ENCODE data around the gene GRAP2.
"Not testable (repeated sequence)": the region's sequence is repeated elsewhere in the genome, so short reads cannot be mapped to it uniquely, and the experiment has no call there.

GRAP2 gene

GRCh38 chr22:39988386-39989114, 87.7 kb downstream of the GRAP2 start:
- no peak overlapping the region for H3K4me3 ChIP-seq (ENCODE audit: low read length in 2 of 2)
- no peaks in the 10 kb centered on the region for H3K36me3 ChIP-seq (ENCODE audit: control insufficient read depth in 2 of 2, insufficient read depth in 2 of 2, low read length in 2 of 2)
- no peaks in the 10 kb centered on the region for H3K9me3 ChIP-seq (ENCODE audit: control insufficient read depth in 2 of 2, low read length in 2 of 2)
- H3K27ac ChIP-seq (ENCODE audit: low read length), result no peak overlapping the region
- peaks cover 3 to 8% of the 10 kb centered on the region in 2 donors for H3K27me3 ChIP-seq (ENCODE audit: control insufficient read depth in 1 of 2, insufficient read depth in 2 of 2, low read length in 2 of 2)
- H3K9ac ChIP-seq (ENCODE audit: low read length in 2 of 2), result no peak overlapping the region
- no peaks in the 10 kb centered on the region for H3K4me1 ChIP-seq (ENCODE audit: control insufficient read depth, insufficient read depth, low read length)

DNA sequence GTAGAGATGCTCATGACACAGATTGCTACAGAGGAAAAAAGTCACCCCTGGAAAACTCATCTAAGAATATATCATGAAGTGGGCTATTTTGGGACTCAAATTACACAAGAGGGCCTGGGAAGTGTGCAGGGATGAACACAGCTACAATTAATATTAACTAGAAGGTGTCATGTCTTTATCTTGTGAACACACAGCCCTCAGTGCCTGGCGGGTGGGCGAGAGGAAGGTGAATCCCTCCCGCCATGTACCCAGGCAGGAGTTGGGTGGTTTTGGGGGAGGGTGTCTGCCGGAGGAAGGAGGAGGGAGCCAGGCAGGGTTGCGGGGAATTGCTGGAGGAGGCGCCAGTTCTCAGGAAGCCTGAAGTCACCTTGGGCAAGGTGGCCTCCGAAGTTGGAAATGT, 88.7 kb downstream of the GRAP2 start:
- H3K4me3 ChIP-seq (ENCODE audit: low read length in 2 of 2), result no peak overlapping the region
- H3K9me3 ChIP-seq (ENCODE audit: control insufficient read depth in 2 of 2, low read length in 2 of 2), result no peaks in the 10 kb centered on the region
- H3K27me3 ChIP-seq (ENCODE audit: control insufficient read depth in 1 of 2, insufficient read depth in 2 of 2, low read length in 2 of 2), result peaks cover 8% of the 10 kb centered on the region in 2 donors

GRCh38 chr22:39990686-39991085, 89.8 kb downstream of the GRAP2 start:
- Histone ChIP-seq H3K27ac (ENCODE audit: low read length) (no peak overlapping the region), H3K9ac (ENCODE audit: low read length in 2 of 2) (no peak overlapping the region), H3K27me3 (ENCODE audit: control insufficient read depth in 1 of 2, insufficient read depth in 2 of 2, low read length in 2 of 2) (peaks cover 11 to 14% of the 10 kb centered on the region in 2 donors)

More for the DNA sequence above, 88.7 kb downstream of the GRAP2 start:
- H3K9ac ChIP-seq (ENCODE audit: low read length in 2 of 2), result no peak overlapping the region
- H3K36me3 ChIP-seq (ENCODE audit: control insufficient read depth in 2 of 2, insufficient read depth in 2 of 2, low read length in 2 of 2), result no peaks in the 10 kb centered on the region
- H3K27ac ChIP-seq (ENCODE audit: low read length), result no peak overlapping the region
- H3K4me1 ChIP-seq (ENCODE audit: control insufficient read depth, insufficient read depth, low read length), result no peaks in the 10 kb centered on the region

GRCh38 chr22:39991159-39991860, 90.4 kb downstream of the GRAP2 start:
- Histone ChIP-seq H3K27me3 (ENCODE audit: control insufficient read depth in 1 of 2, insufficient read depth in 2 of 2, low read length in 2 of 2) (peaks cover 15 to 20% of the 10 kb centered on the region in 2 donors), H3K9me3 (ENCODE audit: control insufficient read depth in 2 of 2, low read length in 2 of 2) (no peaks in the 10 kb centered on the region), H3K9ac (ENCODE audit: low read length in 2 of 2) (no peak overlapping the region)

More at GRCh38 chr22:39990686-39991085, 89.8 kb downstream of the GRAP2 start:
- H3K4me1 ChIP-seq (ENCODE audit: control insufficient read depth, insufficient read depth, low read length), result no peaks in the 10 kb centered on the region
- no peaks in the 10 kb centered on the region for H3K9me3 ChIP-seq (ENCODE audit: control insufficient read depth in 2 of 2, low read length in 2 of 2)
- H3K4me3 ChIP-seq (ENCODE audit: low read length in 2 of 2), result no peak overlapping the region
- no peaks in the 10 kb centered on the region for H3K36me3 ChIP-seq (ENCODE audit: control insufficient read depth in 2 of 2, insufficient read depth in 2 of 2, low read length in 2 of 2)

DNA sequence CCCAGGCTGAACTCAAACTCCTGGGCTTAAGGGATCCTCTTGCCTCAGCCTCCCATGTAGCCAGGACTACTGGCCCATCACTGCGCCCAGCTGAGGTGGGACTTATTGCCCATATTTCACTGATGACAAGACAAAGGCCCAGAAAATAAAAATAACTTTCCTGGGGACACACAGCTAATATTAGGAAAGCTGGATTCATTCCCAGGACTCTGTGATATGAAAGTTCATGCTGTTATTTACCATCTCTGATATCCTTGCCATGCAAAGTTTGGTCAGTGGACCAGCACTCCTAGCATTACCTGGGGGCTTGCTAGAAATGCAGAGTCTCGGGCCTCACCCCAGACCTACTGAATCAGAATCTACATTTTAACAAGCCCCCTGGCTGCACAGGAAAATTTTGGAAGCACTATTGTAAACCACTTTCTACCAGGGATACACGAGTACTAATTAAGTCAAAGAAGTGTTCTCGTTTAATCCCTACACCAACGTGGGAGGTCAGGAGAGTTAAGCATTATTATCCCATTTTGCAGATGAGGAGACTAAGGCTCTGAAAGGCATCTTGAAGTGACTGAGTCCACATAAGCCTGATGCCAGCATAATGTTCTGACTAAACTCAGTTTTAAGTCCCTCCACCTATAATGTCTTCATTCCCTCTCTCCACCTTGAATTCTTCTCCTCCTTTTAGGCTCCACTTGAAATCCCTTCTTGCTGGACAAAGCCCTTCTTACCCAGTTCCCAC, 91.4 kb downstream of the GRAP2 start:
- H3K27ac ChIP-seq (ENCODE audit: low read length), result no peak overlapping the region

More at GRCh38 chr22:39991159-39991860, 90.4 kb downstream of the GRAP2 start:
- Histone ChIP-seq H3K36me3 (ENCODE audit: control insufficient read depth in 2 of 2, insufficient read depth in 2 of 2, low read length in 2 of 2) (no peaks in the 10 kb centered on the region), H3K27ac (ENCODE audit: low read length) (no peak overlapping the region), H3K4me1 (ENCODE audit: control insufficient read depth, insufficient read depth, low read length) (no peaks in the 10 kb centered on the region), H3K4me3 (ENCODE audit: low read length in 2 of 2) (no peak overlapping the region)

GRCh38 chr22:39992894-39993293, 92.0 kb downstream of the GRAP2 start:
- H3K27me3 ChIP-seq (ENCODE audit: control insufficient read depth in 1 of 2, insufficient read depth in 2 of 2, low read length in 2 of 2), result peaks cover 19 to 29% of the 10 kb centered on the region in 2 donors
- not testable (repeated sequence) for H3K9me3 ChIP-seq (ENCODE audit: control insufficient read depth in 2 of 2, low read length in 2 of 2); H3K27ac ChIP-seq (ENCODE audit: low read length); H3K4me3 ChIP-seq (ENCODE audit: low read length in 2 of 2); H3K9ac ChIP-seq (ENCODE audit: low read length in 2 of 2); H3K4me1 ChIP-seq (ENCODE audit: control insufficient read depth, insufficient read depth, low read length); H3K36me3 ChIP-seq (ENCODE audit: control insufficient read depth in 2 of 2, insufficient read depth in 2 of 2, low read length in 2 of 2)

More for the DNA sequence above, 91.4 kb downstream of the GRAP2 start:
- Histone ChIP-seq H3K4me3 (ENCODE audit: low read length in 2 of 2) (no peak overlapping the region), H3K36me3 (ENCODE audit: control insufficient read depth in 2 of 2, insufficient read depth in 2 of 2, low read length in 2 of 2) (no peaks in the 10 kb centered on the region), H3K9ac (ENCODE audit: low read length in 2 of 2) (no peak overlapping the region), H3K9me3 (ENCODE audit: control insufficient read depth in 2 of 2, low read length in 2 of 2) (no peaks in the 10 kb centered on the region), H3K27me3 (ENCODE audit: control insufficient read depth in 1 of 2, insufficient read depth in 2 of 2, low read length in 2 of 2) (peaks cover 16 to 24% of the 10 kb centered on the region in 2 donors), H3K4me1 (ENCODE audit: control insufficient read depth, insufficient read depth, low read length) (no peaks in the 10 kb centered on the region)

GRCh38 chr22:39994041-39994565, 93.2 kb downstream of the GRAP2 start:
- Histone ChIP-seq H3K27me3 (ENCODE audit: control insufficient read depth in 1 of 2, insufficient read depth in 2 of 2, low read length in 2 of 2) (peaks cover 22 to 32% of the 10 kb centered on the region in 2 donors), H3K27ac (ENCODE audit: low read length) (no peak overlapping the region), H3K4me3 (ENCODE audit: low read length in 2 of 2) (no peak overlapping the region), H3K4me1 (ENCODE audit: control insufficient read depth, insufficient read depth, low read length) (peaks cover 3% of the 10 kb centered on the region), H3K9ac (ENCODE audit: low read length in 2 of 2) (no peak overlapping the region), H3K36me3 (ENCODE audit: control insufficient read depth in 2 of 2, insufficient read depth in 2 of 2, low read length in 2 of 2) (no peaks in the 10 kb centered on the region), H3K9me3 (ENCODE audit: control insufficient read depth in 2 of 2, low read length in 2 of 2) (no peaks in the 10 kb centered on the region)

GRCh38 chr22:39994566-39995392, 93.9 kb downstream of the GRAP2 start, which contains the start of gene FAM83F:
FAM83F (plus strand) TSS chr22:39994954; CDS start chr22:39995043, 89 bp downstream.
- Histone ChIP-seq H3K27me3 (ENCODE audit: control insufficient read depth in 1 of 2, insufficient read depth in 2 of 2, low read length in 2 of 2) (peaks cover 26 to 34% of the 10 kb centered on the region in 2 donors), H3K27ac (ENCODE audit: low read length) (no peak within 1 kb of the TSS), H3K9me3 (ENCODE audit: control insufficient read depth in 2 of 2, low read length in 2 of 2) (no peaks in the 10 kb centered on the region), H3K4me1 (ENCODE audit: control insufficient read depth, insufficient read depth, low read length) (peaks cover 3% of the 10 kb centered on the region), H3K4me3 (ENCODE audit: low read length in 2 of 2) (peak within 1 kb of the TSS in 1 of 2 donors; percentile 35), H3K9ac (ENCODE audit: low read length in 2 of 2) (no peak within 1 kb of the TSS), H3K36me3 (ENCODE audit: control insufficient read depth in 2 of 2, insufficient read depth in 2 of 2, low read length in 2 of 2) (no peaks in the 10 kb centered on the region)

DNA sequence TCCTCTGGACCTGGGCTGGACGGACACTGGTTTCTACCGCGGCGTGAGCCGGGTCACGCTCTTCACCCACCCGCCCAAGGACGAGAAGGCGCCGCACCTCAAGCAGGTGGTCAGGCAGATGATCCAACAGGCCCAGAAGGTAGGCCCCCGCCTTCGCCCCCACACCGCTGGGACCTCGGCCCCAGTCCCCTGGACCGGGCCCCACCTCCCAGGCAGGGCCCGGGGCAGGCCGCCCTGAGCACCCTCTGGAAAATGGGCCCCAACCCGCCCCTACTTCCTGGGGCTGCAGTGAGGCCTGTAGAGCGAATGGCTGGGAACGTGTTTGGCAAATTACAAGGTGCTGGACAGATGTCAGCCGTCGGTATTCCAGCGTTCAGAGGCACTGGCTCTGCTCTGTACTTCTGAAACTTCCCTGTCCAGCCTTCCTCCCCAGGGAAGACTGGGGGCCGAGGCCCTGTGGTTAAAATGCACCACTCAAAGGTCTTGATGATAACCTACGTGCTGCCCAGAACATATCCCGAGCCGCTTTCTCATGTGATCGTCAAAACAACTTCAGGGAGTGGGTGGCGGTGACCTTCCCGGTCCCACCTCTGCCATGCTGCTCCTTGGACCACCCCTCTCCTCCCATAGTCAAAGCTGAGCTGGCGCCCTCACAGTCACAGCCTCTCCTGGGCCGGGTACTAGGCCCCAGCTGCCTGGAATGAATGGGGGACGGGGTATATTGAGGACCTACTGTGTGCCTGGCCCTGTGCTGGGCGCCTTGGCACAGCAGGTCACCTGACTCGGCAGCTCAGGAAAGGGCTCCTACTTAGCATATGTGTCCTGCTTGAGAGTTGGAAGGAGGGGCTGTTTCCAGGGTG, 94.7 kb downstream of the GRAP2 start:
- no peaks in the 10 kb centered on the region for H3K9me3 ChIP-seq (ENCODE audit: control insufficient read depth in 2 of 2, low read length in 2 of 2)
- H3K27me3 ChIP-seq (ENCODE audit: control insufficient read depth in 1 of 2, insufficient read depth in 2 of 2, low read length in 2 of 2), result peaks cover 26 to 35% of the 10 kb centered on the region in 2 donors
- no peak overlapping the region for H3K9ac ChIP-seq (ENCODE audit: low read length in 2 of 2)
- peaks cover 3% of the 10 kb centered on the region for H3K4me1 ChIP-seq (ENCODE audit: control insufficient read depth, insufficient read depth, low read length)
- no peak overlapping the region for H3K27ac ChIP-seq (ENCODE audit: low read length)
- H3K4me3 ChIP-seq (ENCODE audit: low read length in 2 of 2), result peak overlapping the region in 1 of 2 donors; percentile 35
- no peaks in the 10 kb centered on the region for H3K36me3 ChIP-seq (ENCODE audit: control insufficient read depth in 2 of 2, insufficient read depth in 2 of 2, low read length in 2 of 2)

Measured in stomach smooth muscle (tissue), 2 donors.